ENCODE data around the gene MCIDAS.

GRCh38 chr5:55222092-55222984 is 4.8 kb downstream of the MCIDAS start:
- TF ChIP-seq CTCF (IDR thresholded peaks at IDR 0.05) (no peak), POLR2A (IDR thresholded peaks at IDR 0.05) (no peak)

All from breast epithelium (tissue), 3 donors.